SK-N-SH (cell line): Measurements from ENCODE around the gene ZNF774. TPM values are rescaled to one million over a fixed set of nuclear protein-coding genes. Genes with fewer than 3 reads are reported as not detected.

Source experiments
- CTCF ChIA-PET: fragments of 300-600, 350-600 bp; formaldehyde crosslinking; extraction: SDS; loops from one replicate; lab custom pipeline; 2021; lab: Yijun Ruan, JAX
- POLR2A ChIA-PET: fragments of 350-600 bp; sonication (Branson Sonifier 250); formaldehyde crosslinking; extraction: SDS; loops from one replicate; lab custom pipeline; 2020; ENCODE audit warnings: antibody characterized with exemption, inconsistent platforms; lab: Yijun Ruan, JAX
- DNase-seq: peaks from one replicate; pipeline ENCODE4 v3.0.0; 2012
- H2AFZ ChIP-seq: fragments of 200-600 bp; sonication (generic); 2 replicates; pipeline ENCODE4 v1.8.1; 2016; ENCODE audit warnings: antibody characterized with exemption, mild to moderate bottlenecking, low read depth
- H3F3A ChIP-seq: fragments of 200-600 bp; sonication (generic); replicated peaks from 2 replicates; pipeline ENCODE3; 2016; ENCODE audit warnings: antibody characterized with exemption, mild to moderate bottlenecking; ENCODE audit not compliant: insufficient read depth
- H3K27ac ChIP-seq, 2 experiments: fragments of 200-500 bp in 1 of 2; fragments of 200-600 bp in 1 of 2; sonication (Bioruptor generic) in 1 of 2; sonication (generic), shearing (Covaris generic) in 1 of 2; 2 replicates each; pipeline versions ENCODE4 v1.5.1 to v1.6.1; 2014 to 2016; ENCODE audit warnings: low read depth in 2 of 2, inconsistent platforms in 1 of 2, low read length in 1 of 2, mild to moderate bottlenecking in 1 of 2, mixed read lengths in 1 of 2
- H3K27me3 ChIP-seq: fragments of 200-600 bp; sonication (generic), shearing (Covaris generic); 2 replicates; pipeline ENCODE4 v1.6.1; 2016; ENCODE audit warnings: mixed run types; ENCODE audit not compliant: insufficient read depth
- H3K36me3 ChIP-seq, 2 experiments: fragments of 200-500 bp in 1 of 2; fragments of 200-600 bp in 1 of 2; sonication (Bioruptor generic) in 1 of 2; sonication (generic) in 1 of 2; replicated peaks in 1 of 2; 2 replicates each; pipeline versions ENCODE3 to v1.5.1; 2014 to 2016; ENCODE audit warnings: low read length in 1 of 2, mild to moderate bottlenecking in 1 of 2; ENCODE audit not compliant: insufficient read depth in 2 of 2, control insufficient read depth in 1 of 2
- H3K4me1 ChIP-seq, 2 experiments: fragments of 200-500 bp in 1 of 2; fragments of 200-600 bp in 1 of 2; sonication (Bioruptor generic) in 1 of 2; sonication (generic), shearing (Covaris generic) in 1 of 2; 2 replicates each; pipeline versions ENCODE4 v1.5.1 to v1.6.1; 2014 to 2016; ENCODE audit warnings: low read depth in 1 of 2, low read length in 1 of 2, mixed run types in 1 of 2; ENCODE audit not compliant: insufficient read depth in 2 of 2, control insufficient read depth in 1 of 2
- H3K4me2 ChIP-seq: fragments of 200-600 bp; sonication (generic), shearing (Covaris generic); 2 replicates; pipeline ENCODE4 v1.6.1; 2017; ENCODE audit warnings: mixed run types
- H3K4me3 ChIP-seq, 2 experiments: fragments of 200-500 bp in 1 of 2; fragments of 200-600 bp in 1 of 2; sonication (Bioruptor generic) in 1 of 2; sonication (generic), shearing (Covaris generic) in 1 of 2; 2 replicates each; pipeline versions ENCODE4 v1.5.1 to v1.8.1; 2014 to 2016; ENCODE audit warnings: low read depth in 2 of 2, inconsistent platforms in 1 of 2, low read length in 1 of 2, mild to moderate bottlenecking in 1 of 2, mixed read lengths in 1 of 2, moderate library complexity in 1 of 2
- H3K79me2 ChIP-seq: fragments of 200-600 bp; sonication (generic); 2 replicates; pipeline ENCODE4 v1.8.1; 2017; ENCODE audit warnings: mild to moderate bottlenecking; ENCODE audit not compliant: insufficient read depth
- H3K9ac ChIP-seq: fragments of 200-600 bp; sonication (generic); 2 replicates; pipeline ENCODE4 v1.6.1; 2017; ENCODE audit warnings: mixed run types
- H3K9me2 ChIP-seq: fragments of 200-600 bp; sonication (generic); 2 replicates; pipeline ENCODE4 v1.6.1; 2017; ENCODE audit warnings: mixed run types
- H3K9me3 ChIP-seq: fragments of 200-600 bp; sonication (generic); 2 replicates; pipeline ENCODE4 v1.6.1; 2017; ENCODE audit warnings: mixed run types, mild to moderate bottlenecking, moderate library complexity
- H4K20me1 ChIP-seq: fragments of 200-600 bp; sonication (generic); 2 replicates; pipeline ENCODE4 v1.6.1; 2017; ENCODE audit warnings: mild to moderate bottlenecking, mixed run types; ENCODE audit not compliant: insufficient read depth
- CHD2 ChIP-seq: fragments of 150-350 bp; IDR thresholded peaks from 2 replicates; pipeline ENCODE4 v1.6.1; 2018; ENCODE audit warnings: low read length; ENCODE audit not compliant: partially characterized antibody
- ELF1 ChIP-seq: IDR thresholded peaks from 2 replicates; pipeline ENCODE4 v1.4.0; 2012
- FOSL2 ChIP-seq: IDR thresholded peaks from 2 replicates; pipeline ENCODE4 v1.4.0; 2012; ENCODE audit warnings: low read depth, mild to moderate bottlenecking, moderate library complexity, borderline replicate concordance
- FOXJ3 ChIP-seq: sonication (generic); formaldehyde crosslinking; IDR thresholded peaks from 2 replicates; pipeline ENCODE4 v1.5.1; 2020; ENCODE audit warnings: mild to moderate bottlenecking, missing genetic modification reagents
- GATA2 ChIP-seq: sonication (generic); formaldehyde crosslinking; IDR thresholded peaks from 2 replicates; pipeline ENCODE4 v1.5.0; 2020; ENCODE audit warnings: mild to moderate bottlenecking, missing genetic modification reagents
- IRF3 ChIP-seq: fragments of 150-350 bp; IDR thresholded peaks from 2 replicates; pipeline ENCODE4 v1.6.1; 2016; ENCODE audit warnings: mild to moderate bottlenecking, low read depth, low read length
- JUND ChIP-seq: IDR thresholded peaks from 2 replicates; pipeline ENCODE4 v1.4.0; 2012
- MEF2A ChIP-seq: IDR thresholded peaks from 2 replicates; pipeline ENCODE4 v1.4.0; 2012; ENCODE audit warnings: low read depth, borderline replicate concordance
- PBX3 ChIP-seq: IDR thresholded peaks from 2 replicates; pipeline ENCODE4; 2012
- POLR2AphosphoS5 ChIP-seq: IDR thresholded peaks from 2 replicates; pipeline ENCODE4 v1.6.1; 2012; ENCODE audit warnings: low read depth, low read length
- RCOR1 ChIP-seq: fragments of 150-350 bp; IDR thresholded peaks from 2 replicates; pipeline ENCODE4 v1.6.1; 2017; ENCODE audit warnings: antibody characterized with exemption, low read length
- RXRA ChIP-seq: IDR thresholded peaks from 2 replicates; pipeline ENCODE4 v1.4.0; 2012; ENCODE audit warnings: low read depth, mild to moderate bottlenecking, borderline replicate concordance
- SIN3A ChIP-seq: IDR thresholded peaks from 2 replicates; pipeline ENCODE4 v1.6.1; 2012; ENCODE audit warnings: low read depth, mild to moderate bottlenecking, low read length, moderate library complexity, borderline replicate concordance
- SMC3 ChIP-seq: IDR thresholded peaks from 2 replicates; pipeline ENCODE4 v1.6.1; 2012; ENCODE audit warnings: low read depth, low read length, improper control_type of control experiment
- TCF12 ChIP-seq: IDR thresholded peaks from 2 replicates; pipeline ENCODE4 v1.4.0; 2012
- USF1 ChIP-seq: IDR thresholded peaks from 2 replicates; pipeline ENCODE4 v1.4.0; 2012; ENCODE audit warnings: low read depth, borderline replicate concordance
- WGBS: methylation state at CpG from one replicate; pipeline ENCODE4 v1.1.6; 2017; ENCODE audit warnings: low lambda C conversion rate; 5-methylcytosine and 5-hydroxymethylcytosine counted together
- polyA plus RNA-seq, 3 experiments: library from polyadenylated mRNA; depleted of rRNA; stranded (reverse); fragments of >200 nt; gene quantifications; 2 replicates each; pipeline ENCODE4 v1.2.3, GENCODE V29; 2012

The ZNF774 gene
- polyA plus RNA-seq, 1 of the 3 experiments (the other 2 are of a cell fraction): 1.8 TPM

- H3K27ac ChIP-seq: no peak overlapping the region
- ChIA-PET POLR2A (no interaction called here), CTCF (interaction anchor here (1.1 to 2.7 kb wide), 3 partner anchors 11 to 322 kb away, joined by 3 to 11 read pairs (median 8); no protein-coding TSS in a partner anchor)
- no peak overlapping the region for H3K4me3 ChIP-seq
- H3K4me2 ChIP-seq: no peak overlapping the region
- no peaks in the 10 kb centered on the region for H3K9me2 ChIP-seq
- H3K79me2 ChIP-seq: no peaks in the 10 kb centered on the region
- no peaks in the 10 kb centered on the region for H3K4me1 ChIP-seq
- no peaks in the 10 kb centered on the region for H3F3A ChIP-seq
- H4K20me1 ChIP-seq: no peaks in the 10 kb centered on the region
- no peak overlapping the region for H2AFZ ChIP-seq
- H3K27me3 ChIP-seq: no peaks in the 10 kb centered on the region
- H3K36me3 ChIP-seq: no peaks in the 10 kb centered on the region
- no peaks in the 10 kb centered on the region for H3K9me3 ChIP-seq
- no peak for DNase-seq
- H3K9ac ChIP-seq: no peak overlapping the region
- 99% methylated on average over 4 of the region's 4 CpGs for WGBS
- TF ChIP-seq CHD2 (no peak), USF1 (no peak), RXRA (no peak), FOSL2 (no peak), IRF3 (no peak), JUND (no peak), ELF1 (no peak), SMC3 (no peak), PBX3 (no peak)
Measured at GRCh38 chr15:90325726-90326125, 26.4 kb upstream of the ZNF774 start.

GRCh38 chr15:90326441-90326840, 25.6 kb upstream of the ZNF774 start:
- no peaks in the 10 kb centered on the region for H3K9me2 ChIP-seq
- TF ChIP-seq RCOR1: no peak
- TF ChIP-seq FOXJ3 (CRISPR knock-in tag): no peak
- no peak for TF ChIP-seq IRF3
- TF ChIP-seq GATA2 (CRISPR knock-in tag): no peak
- no peak for TF ChIP-seq JUND
- no peak for TF ChIP-seq SIN3A
- TF ChIP-seq POLR2AphosphoS5: no peak
- no peak for TF ChIP-seq CHD2
- no peak for TF ChIP-seq USF1
- TF ChIP-seq MEF2A: no peak
- no peak for TF ChIP-seq TCF12
- TF ChIP-seq, all 33 proteins: peak for 0
- H3K4me1 ChIP-seq: no peaks in the 10 kb centered on the region
- H3K27me3 ChIP-seq: no peaks in the 10 kb centered on the region
- WGBS: 96% methylated on average over 4 of the region's 4 CpGs
- H3K4me2 ChIP-seq: no peak overlapping the region
- no peak overlapping the region for H3K9ac ChIP-seq
- no peak overlapping the region for H2AFZ ChIP-seq
- ChIA-PET CTCF (interaction anchor here (2.4 kb wide), 1 partner anchor 156 kb away, joined by 11 read pairs; no protein-coding TSS in a partner anchor), POLR2A (no interaction called here)
- H3K79me2 ChIP-seq: no peaks in the 10 kb centered on the region
- DNase-seq: no peak
- no peaks in the 10 kb centered on the region for H3K9me3 ChIP-seq
- no peak overlapping the region for H3K4me3 ChIP-seq
- no peaks in the 10 kb centered on the region for H4K20me1 ChIP-seq
- H3K27ac ChIP-seq: no peak overlapping the region
- no peaks in the 10 kb centered on the region for H3F3A ChIP-seq
- H3K36me3 ChIP-seq: no peaks in the 10 kb centered on the region
